GM12875 (cell line): ENCODE data around the gene NXPE4.

Experiments used
- H3K4me3 ChIP-seq: one replicate; pipeline ENCODE4 v1.5.1; 2011; ENCODE audit warnings: low read depth, low read length, control low read depth
- CTCF ChIP-seq: IDR thresholded peaks from 2 replicates; pipeline ENCODE4 v1.5.1; 2011; ENCODE audit warnings: low read depth, mild to moderate bottlenecking, control low read depth, inconsistent platforms, low read length, moderate library complexity, borderline replicate concordance; ENCODE audit not compliant: insufficient read depth

NXPE4 gene

DNA sequence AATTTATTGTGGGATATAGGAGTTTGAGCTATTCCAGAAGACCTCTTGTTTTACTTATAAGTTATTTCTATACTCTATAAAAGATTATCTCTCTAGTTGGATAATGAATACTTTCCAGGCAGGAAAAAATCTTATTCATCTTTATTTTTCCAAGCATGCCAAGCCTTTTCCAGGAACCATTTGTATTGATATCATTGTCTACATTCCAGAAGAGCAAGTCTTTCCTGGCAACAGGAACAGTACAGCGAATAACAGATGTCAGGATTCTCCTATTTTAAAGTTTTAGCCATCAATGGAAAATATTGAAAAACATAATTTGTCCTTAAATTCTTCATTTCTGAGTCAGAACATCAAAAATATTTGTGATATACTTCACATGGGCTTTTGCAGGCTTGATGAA, 30.8 kb downstream of the NXPE4 start:
- no peak for TF ChIP-seq CTCF
- H3K4me3 ChIP-seq = no peak overlapping the region

GRCh38 chr11:114563077-114563476, 32.5 kb downstream of the NXPE4 start:
- H3K4me3 ChIP-seq = no peak overlapping the region
- no peak for TF ChIP-seq CTCF

GRCh38 chr11:114562166-114562916, 33.2 kb downstream of the NXPE4 start:
- TF ChIP-seq CTCF = no peak
- H3K4me3 ChIP-seq = no peak overlapping the region

- TF ChIP-seq CTCF = no peak
Measured at GRCh38 chr11:114559425-114560310, 35.9 kb downstream of the NXPE4 start, which contains the start of gene NXPE1. NXPE1 (minus strand) TSS chr11:114559881; CDS start chr11:114551201, 8,680 bp downstream.

DNA sequence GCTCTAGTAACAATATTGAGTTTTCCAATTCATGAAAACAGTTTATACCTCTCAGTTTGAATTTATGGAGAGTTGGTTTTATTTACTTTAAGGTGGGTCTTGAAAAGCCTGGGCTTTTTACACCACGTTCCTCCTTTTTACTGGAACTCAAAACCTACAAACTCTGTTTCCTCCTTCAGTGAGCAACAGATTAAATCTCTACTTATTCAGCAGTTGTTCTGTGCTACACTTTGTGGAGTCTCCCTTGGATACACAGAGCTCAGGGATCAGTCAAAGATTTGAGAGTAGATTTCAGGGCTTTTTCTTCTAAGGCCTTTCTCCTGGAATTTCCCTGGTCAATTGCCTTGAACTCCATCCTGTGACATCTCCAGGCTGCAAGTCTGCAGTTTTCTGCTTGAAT, 39.5 kb downstream of the NXPE4 start:
- TF ChIP-seq CTCF = no peak
- H3K4me3 ChIP-seq = no peak overlapping the region

More at GRCh38 chr11:114559425-114560310, 35.9 kb downstream of the NXPE4 start, which contains the start of gene NXPE1:
- H3K4me3 ChIP-seq = no peak within 1 kb of the TSS

GRCh38 chr11:114553642-114554041, 41.9 kb downstream of the NXPE4 start:
- no peak for TF ChIP-seq CTCF
- H3K4me3 ChIP-seq = no peak overlapping the region
